HG03521 (cell line): ENCODE data around the gene HELZ2.
"Not testable (repeated sequence)": the region's sequence is repeated elsewhere in the genome, so short reads cannot be mapped to it uniquely, and the experiment has no call there.

Experiments
- ATAC-seq: cut with Tn5 transposase; IDR thresholded peaks from one replicate; pipeline ENCODE4 v1.9.1; 2021; ENCODE audit warnings: mild to moderate bottlenecking, moderate library complexity; ENCODE audit not compliant: unreplicated experiment

Gene HELZ2

GRCh38 chr20:63579017-63579694 is 5.1 kb upstream of the HELZ2 start:
- ATAC-seq, result no peak

- ATAC-seq, result no peak
Observed at GRCh38 chr20:63578224-63579016, 4.4 kb upstream of the HELZ2 start.

- ATAC-seq, result no peak
Observed at GRCh38 chr20:63577317-63577894, 3.4 kb upstream of the HELZ2 start.

- no peak for ATAC-seq
Observed at GRCh38 chr20:63576311-63576710, 2.3 kb upstream of the HELZ2 start.

- no peak for ATAC-seq
Observed at GRCh38 chr20:63574829-63575743, 1.0 kb upstream of the HELZ2 start.

- no peak for ATAC-seq
Observed at GRCh38 chr20:63573647-63574131, 350 bp downstream of the HELZ2 start.

GRCh38 chr20:63572788-63573646 is 1.0 kb downstream of the HELZ2 start:
- ATAC-seq, result no peak

- ATAC-seq, result no peak
Observed at GRCh38 chr20:63572071-63572787, 1.8 kb downstream of the HELZ2 start.

GRCh38 chr20:63571087-63571478 is 3.0 kb downstream of the HELZ2 start:
- ATAC-seq, result not testable (repeated sequence)

GRCh38 chr20:63570281-63571086 is 3.6 kb downstream of the HELZ2 start:
- ATAC-seq, result no peak

GRCh38 chr20:63568986-63569949 is 4.8 kb downstream of the HELZ2 start:
- no peak for ATAC-seq

- no peak for ATAC-seq
Observed at GRCh38 chr20:63568170-63568981, 5.7 kb downstream of the HELZ2 start.

- ATAC-seq, result peak; percentile 46
Observed at GRCh38 chr20:63567386-63568169, 6.5 kb downstream of the HELZ2 start.

- no peak for ATAC-seq
Observed at GRCh38 chr20:63567136-63567385, 7.0 kb downstream of the HELZ2 start.

- ATAC-seq, result no peak
Observed at GRCh38 chr20:63566395-63567135, 7.5 kb downstream of the HELZ2 start.
